CD4-positive, alpha-beta T cell (primary cell): ENCODE data around the gene NRXN2. TPM values are rescaled to one million over a fixed set of nuclear protein-coding genes. Genes with fewer than 3 reads are reported as not detected.
A peak's percentile ranks its signal among the peaks of the same experiment; 100 is the strongest.

Experiments
- ATAC-seq: fragments of 200-7000 bp; cut with Tn5 transposase; one replicate; pipeline ENCODE4 v1.10.0; 2022; ENCODE audit warnings: mild to moderate bottlenecking; ENCODE audit not compliant: poor library complexity
- CTCF ChIA-PET: fragments of 350-600 bp; sonication (Branson Sonifier 250); formaldehyde crosslinking; loops from one replicate; lab custom pipeline; 2021; ENCODE audit warnings: antibody characterized with exemption, inconsistent platforms; lab: Charles Lee
- POLR2A ChIA-PET: fragments of 350-600 bp; sonication (Branson Sonifier 250); formaldehyde crosslinking; loops from one replicate; lab custom pipeline; 2021; ENCODE audit warnings: antibody characterized with exemption, inconsistent platforms; lab: Charles Lee
- DNase-seq, 14 experiments: peaks; one replicate each; pipeline ENCODE4 v3.0.0-alpha.2; 2013 to 2020; ENCODE audit warnings: mixed read lengths in 2 of 14
- H3K27ac ChIP-seq, 2 donors: one replicate each; pipeline versions ENCODE4 v1.5.1 to v1.7.0; 2013; ENCODE audit warnings: low read length in 2 of 2, low read depth in 1 of 2, mild to moderate bottlenecking in 1 of 2
- H3K27me3 ChIP-seq, 2 experiments: 1 replicate in 1 of 2; 2 replicates in 1 of 2; pipeline versions ENCODE4 v1.6.1 to v1.7.0; 2013; ENCODE audit warnings: low read length in 2 of 2, control low read depth in 1 of 2, mild to moderate bottlenecking in 1 of 2, moderate library complexity in 1 of 2; ENCODE audit not compliant: insufficient read depth in 2 of 2, control insufficient read depth in 1 of 2
- H3K36me3 ChIP-seq: one replicate; pipeline ENCODE4 v1.6.1; 2013; ENCODE audit warnings: low read length, control low read depth; ENCODE audit not compliant: insufficient read depth
- H3K4me1 ChIP-seq: one replicate; pipeline ENCODE4 v1.6.1; 2013; ENCODE audit warnings: low read length, control low read depth; ENCODE audit not compliant: insufficient read depth
- H3K4me3 ChIP-seq: one replicate; pipeline ENCODE4 v1.5.1; 2013; ENCODE audit warnings: mild to moderate bottlenecking, low read length, moderate library complexity
- H3K9me3 ChIP-seq, 2 experiments: 1 replicate in 1 of 2; 2 replicates in 1 of 2; pipeline versions ENCODE4 v1.6.1 to v1.7.0; 2013; ENCODE audit warnings: low read length in 2 of 2, mild to moderate bottlenecking in 2 of 2, control low read depth in 1 of 2, moderate library complexity in 1 of 2; ENCODE audit not compliant: control insufficient read depth in 1 of 2, insufficient read depth in 1 of 2
- H3K27ac Mint-ChIP-seq: one replicate; pipeline ENCODE4 v1.8.0; 2020; ENCODE audit warnings: mixed read lengths
- H3K27me3 Mint-ChIP-seq: one replicate; pipeline ENCODE4 v1.8.0; 2021; ENCODE audit warnings: mixed read lengths
- H3K36me3 Mint-ChIP-seq: one replicate; pipeline ENCODE4 v1.8.0; 2021; ENCODE audit warnings: low read depth, mixed read lengths
- H3K4me1 Mint-ChIP-seq: one replicate; pipeline ENCODE4 v1.8.0; 2021; ENCODE audit warnings: low read depth, mixed read lengths
- H3K4me3 Mint-ChIP-seq: one replicate; pipeline ENCODE4 v1.8.0; 2020; ENCODE audit warnings: mild to moderate bottlenecking, mixed read lengths
- H3K9me3 Mint-ChIP-seq: one replicate; pipeline ENCODE4 v1.8.0; 2020; ENCODE audit warnings: mixed read lengths
- CTCF ChIP-seq: fragments of 200-600 bp; IDR thresholded peaks from one replicate; pipeline ENCODE4 v1.8.0; 2022; ENCODE audit warnings: antibody characterized with exemption, mild to moderate bottlenecking
- intact Hi-C, 2 experiments: fragments of 100-400 bp; cut with DNase I in 1 of 2; cut with micrococcal nuclease in 1 of 2; formaldehyde crosslinking; loops; one replicate each; pipeline versions ENCODE4 v1.15.1 to v1.9.0; 2023 to 2025; cut with DNase I, micrococcal nuclease
- total RNA-seq, 174 experiments: library from RNA in 2 of 174; stranded (reverse) in 2 of 174; gene quantifications; one replicate each; pipeline ENCODE4 v1.2.3 and lab custom pipeline; 2021 to 2026

The NRXN2 gene
- total RNA-seq, 2 experiments from 2014 or later: 0.05 to 0.31 TPM

DNA sequence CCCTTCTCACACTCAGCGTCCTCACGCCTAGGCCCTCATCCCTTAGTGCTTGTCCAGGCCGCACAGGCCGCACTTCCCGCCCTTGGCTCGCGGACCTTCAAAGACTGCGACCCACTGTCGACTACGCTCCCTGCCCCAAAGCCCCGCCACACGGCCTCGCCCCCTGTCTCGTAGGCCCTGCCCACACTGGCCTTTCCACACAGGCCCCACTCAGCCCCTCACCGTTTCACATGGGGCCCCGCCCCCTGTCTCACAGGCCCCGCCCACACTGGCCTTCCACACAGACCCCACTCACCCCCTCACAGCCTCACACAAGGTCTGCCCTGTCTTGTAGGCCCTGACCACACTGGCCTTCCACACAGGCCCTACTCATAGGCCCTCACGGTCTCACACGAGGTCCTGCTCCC, 11.0 kb downstream of the NRXN2 start:
- TF ChIP-seq CTCF: no peak
- Histone ChIP-seq H3K4me1 (peaks cover 11% of the 10 kb centered on the region), H3K27me3 (peaks cover 55 to 76% of the 10 kb centered on the region in 2 experiments), H3K27ac (no peak overlapping the region), H3K36me3 (no peaks in the 10 kb centered on the region), H3K9me3 (peaks cover 0 to 22% of the 10 kb centered on the region in 2 experiments), H3K4me3 (no peak overlapping the region)
- H3K36me3 Mint-ChIP-seq: no peaks in the 10 kb centered on the region
- no peak overlapping the region for H3K4me3 Mint-ChIP-seq
- ChIA-PET CTCF (no interaction called here), POLR2A (no interaction called here)
- H3K27ac Mint-ChIP-seq: no peak overlapping the region
- peaks cover 76% of the 10 kb centered on the region for H3K27me3 Mint-ChIP-seq
- no peaks in the 10 kb centered on the region for H3K9me3 Mint-ChIP-seq
- no peak for DNase-seq
- H3K4me1 Mint-ChIP-seq: peaks cover 14% of the 10 kb centered on the region
- no peak for ATAC-seq
- intact Hi-C loops: no loop called here

DNA sequence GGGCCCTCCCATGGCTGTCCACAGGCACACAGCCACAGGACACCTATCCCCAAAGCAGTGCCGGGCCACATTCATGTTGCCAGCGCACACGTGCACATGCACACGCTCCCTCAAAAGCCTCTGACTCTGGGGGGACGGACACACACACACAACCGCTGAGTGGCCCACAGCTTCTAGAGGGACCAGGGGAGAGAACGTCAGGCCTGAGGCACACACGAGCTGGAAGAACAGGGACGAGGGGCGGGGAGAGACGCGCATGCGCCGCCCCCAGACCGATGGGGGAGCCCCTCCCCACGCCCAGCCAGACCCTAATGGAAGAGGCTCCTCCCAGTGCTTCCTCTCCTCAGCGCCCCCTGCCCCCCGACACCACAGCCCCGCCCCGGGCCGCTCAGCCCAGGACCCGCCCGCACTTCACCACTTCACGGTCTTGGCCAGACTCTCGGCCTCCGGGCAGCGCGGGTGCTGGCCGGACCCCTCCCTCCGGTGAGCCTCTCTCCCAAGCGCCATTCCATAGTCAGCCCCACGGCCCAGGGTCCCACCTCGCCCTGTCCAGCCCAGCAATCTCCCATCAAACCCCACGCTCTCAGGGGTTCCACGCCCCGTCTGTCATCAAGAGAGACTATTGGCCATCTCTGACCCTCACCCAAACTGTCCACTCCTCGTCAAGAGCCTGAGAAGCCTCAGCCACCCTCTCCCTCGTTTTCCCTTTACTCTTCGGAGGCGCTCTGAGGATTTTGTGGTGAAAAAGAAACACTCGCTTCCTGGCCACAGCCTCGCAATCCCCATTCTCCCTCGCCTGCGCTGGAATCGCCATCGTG, 11.7 kb downstream of the NRXN2 start:
- Histone ChIP-seq H3K27me3 (peaks cover 52 to 70% of the 10 kb centered on the region in 2 experiments), H3K9me3 (peaks cover 0 to 21% of the 10 kb centered on the region in 2 experiments), H3K4me1 (peaks cover 11% of the 10 kb centered on the region), H3K36me3 (no peaks in the 10 kb centered on the region), H3K4me3 (no peak overlapping the region), H3K27ac (no peak overlapping the region)
- Mint-ChIP-seq H3K4me1 (peaks cover 14% of the 10 kb centered on the region), H3K27ac (no peak overlapping the region), H3K4me3 (no peak overlapping the region), H3K36me3 (no peaks in the 10 kb centered on the region), H3K9me3 (no peaks in the 10 kb centered on the region), H3K27me3 (peaks cover 74% of the 10 kb centered on the region)
- ChIA-PET CTCF (no interaction called here), POLR2A (no interaction called here)
- no peak for ATAC-seq
- TF ChIP-seq CTCF: no peak
- intact Hi-C loops: no loop called here
- DNase-seq: no peak

DNA sequence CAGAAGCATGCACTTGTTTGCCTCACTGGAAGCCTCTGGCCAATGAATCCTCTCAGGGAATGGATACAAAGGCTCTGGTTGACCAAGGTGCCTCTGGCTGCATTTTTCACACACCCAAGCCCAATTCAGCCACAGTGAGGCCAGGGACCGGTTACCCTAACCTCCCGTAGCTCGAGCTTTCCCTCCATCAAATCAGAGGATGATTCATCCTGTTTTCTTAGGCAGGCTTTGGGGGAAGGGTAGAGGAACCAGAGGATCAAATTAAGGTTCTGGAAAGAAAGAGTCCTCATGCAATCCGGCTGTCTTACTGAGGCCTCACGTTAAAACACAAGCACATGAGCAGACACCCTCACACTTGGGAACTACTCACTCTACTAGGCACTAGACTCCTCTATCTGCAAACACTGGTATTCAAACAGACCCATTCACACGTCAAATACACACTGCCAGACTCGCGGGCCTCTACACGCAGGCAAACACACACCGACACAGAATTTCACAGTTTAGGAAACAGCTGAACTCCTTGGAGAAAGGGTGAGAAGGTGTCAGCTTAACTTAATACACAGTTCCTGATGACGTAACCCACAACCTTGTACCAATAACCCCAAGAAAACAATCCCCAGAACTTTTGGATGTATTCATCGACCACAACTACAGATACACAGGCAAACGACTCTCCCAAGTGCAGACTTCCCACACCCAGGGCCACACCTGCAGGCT, 12.4 kb downstream of the NRXN2 start:
- peaks cover 71% of the 10 kb centered on the region for H3K27me3 Mint-ChIP-seq
- Histone ChIP-seq H3K9me3 (peaks cover 0 to 21% of the 10 kb centered on the region in 2 experiments), H3K4me3 (no peak overlapping the region), H3K36me3 (no peaks in the 10 kb centered on the region), H3K27me3 (peaks cover 48 to 63% of the 10 kb centered on the region in 2 experiments), H3K4me1 (peaks cover 11% of the 10 kb centered on the region), H3K27ac (no peak overlapping the region)
- no peak for TF ChIP-seq CTCF
- peaks cover 14% of the 10 kb centered on the region for H3K4me1 Mint-ChIP-seq
- no peaks in the 10 kb centered on the region for H3K9me3 Mint-ChIP-seq
- CTCF ChIA-PET: no interaction called here
- no peak for ATAC-seq
- intact Hi-C loops: no loop called here
- peak overlapping the region; percentile 13 for H3K4me3 Mint-ChIP-seq
- POLR2A ChIA-PET: no interaction called here
- H3K36me3 Mint-ChIP-seq: no peaks in the 10 kb centered on the region
- DNase-seq: no peak
- no peak overlapping the region for H3K27ac Mint-ChIP-seq
